KOPT-K1 (cell line): ENCODE results near the gene GNB1L.

ENCODE experiments used
- H3K27ac ChIP-seq: fragments of 200-600 bp; sonication (generic); 2 replicates; pipeline ENCODE4 v1.5.1; 2016; ENCODE audit warnings: antibody characterized with exemption, mild to moderate bottlenecking, low read depth, low read length; ENCODE audit not compliant: poor library complexity, severe bottlenecking
- H3K36me3 ChIP-seq: fragments of 200-600 bp; sonication (generic); 2 replicates; pipeline ENCODE4 v1.5.1; 2017; ENCODE audit warnings: antibody characterized with exemption, mild to moderate bottlenecking, low read length, moderate library complexity; ENCODE audit not compliant: insufficient read depth
- H3K9me3 ChIP-seq: fragments of 200-600 bp; sonication (generic); 2 replicates; pipeline ENCODE4 v1.5.1; 2017; ENCODE audit warnings: antibody characterized with exemption, low read length, mild to moderate bottlenecking; ENCODE audit not compliant: insufficient read depth, poor library complexity, severe bottlenecking

GNB1L gene

DNA sequence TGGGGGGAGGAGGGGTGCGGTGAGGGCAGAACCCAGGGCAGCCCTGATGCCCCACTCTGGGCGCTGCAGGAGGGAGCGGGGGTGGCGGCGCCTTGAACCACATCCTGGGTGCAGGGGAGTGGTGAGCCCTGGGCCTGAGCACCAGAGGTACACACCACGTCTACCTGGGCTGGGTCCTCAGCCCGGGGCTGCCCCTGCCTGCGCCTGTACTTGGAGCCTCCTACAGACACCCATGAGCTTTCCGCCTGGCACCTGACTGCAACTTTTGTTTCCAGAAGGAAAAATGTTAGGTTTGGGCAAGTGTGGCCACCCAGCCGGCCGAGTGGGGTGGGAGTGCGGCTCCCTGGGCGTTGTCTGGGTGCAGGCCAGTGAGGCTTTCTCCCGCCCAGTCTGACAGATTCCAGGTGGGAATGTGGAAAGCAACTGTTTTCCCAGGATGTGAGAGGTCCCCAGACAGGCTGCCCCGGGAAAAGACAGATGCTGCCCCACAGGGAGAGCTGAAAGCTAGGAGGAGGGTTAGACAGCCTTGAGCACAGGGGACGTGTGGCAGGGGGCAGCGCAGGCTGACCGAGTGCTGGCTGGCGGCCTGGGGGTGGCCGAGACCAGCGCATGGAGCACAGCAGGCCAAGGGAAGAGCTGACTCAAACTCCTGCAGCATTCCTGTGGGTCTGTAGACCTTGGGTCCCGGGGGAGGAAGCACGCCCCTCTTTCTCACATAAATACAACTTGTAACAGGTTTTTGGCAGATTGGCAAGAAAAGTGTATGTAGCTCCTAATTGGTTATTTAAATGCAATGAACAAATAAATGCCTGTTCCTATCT lies 44.1 kb downstream of the GNB1L start:
- Histone ChIP-seq H3K9me3 (no peaks in the 10 kb centered on the region), H3K36me3 (peaks cover 67% of the 10 kb centered on the region), H3K27ac (no peak overlapping the region)

DNA sequence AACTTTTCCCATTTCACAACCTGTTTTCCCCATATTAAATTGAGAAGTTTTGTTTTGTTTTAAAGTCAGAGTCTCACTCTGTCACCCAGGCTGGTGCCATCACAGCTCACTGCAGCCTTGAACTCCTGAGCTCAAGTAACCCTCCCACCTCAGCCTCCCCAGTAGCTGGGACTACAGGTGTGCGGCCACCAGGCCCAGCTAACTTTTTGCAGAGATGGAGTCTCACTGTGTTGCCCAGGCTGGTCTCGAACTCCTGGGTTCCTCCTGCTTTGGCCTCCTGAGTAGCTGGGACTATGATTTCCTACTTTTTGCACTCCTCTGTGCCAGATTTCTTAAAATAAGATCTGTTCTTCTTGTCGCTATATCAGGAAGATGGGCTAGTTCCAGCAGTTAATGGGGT lies 44.9 kb downstream of the GNB1L start:
- H3K27ac ChIP-seq = no peak overlapping the region
- H3K36me3 ChIP-seq = peaks cover 66% of the 10 kb centered on the region
- H3K9me3 ChIP-seq = no peaks in the 10 kb centered on the region

DNA sequence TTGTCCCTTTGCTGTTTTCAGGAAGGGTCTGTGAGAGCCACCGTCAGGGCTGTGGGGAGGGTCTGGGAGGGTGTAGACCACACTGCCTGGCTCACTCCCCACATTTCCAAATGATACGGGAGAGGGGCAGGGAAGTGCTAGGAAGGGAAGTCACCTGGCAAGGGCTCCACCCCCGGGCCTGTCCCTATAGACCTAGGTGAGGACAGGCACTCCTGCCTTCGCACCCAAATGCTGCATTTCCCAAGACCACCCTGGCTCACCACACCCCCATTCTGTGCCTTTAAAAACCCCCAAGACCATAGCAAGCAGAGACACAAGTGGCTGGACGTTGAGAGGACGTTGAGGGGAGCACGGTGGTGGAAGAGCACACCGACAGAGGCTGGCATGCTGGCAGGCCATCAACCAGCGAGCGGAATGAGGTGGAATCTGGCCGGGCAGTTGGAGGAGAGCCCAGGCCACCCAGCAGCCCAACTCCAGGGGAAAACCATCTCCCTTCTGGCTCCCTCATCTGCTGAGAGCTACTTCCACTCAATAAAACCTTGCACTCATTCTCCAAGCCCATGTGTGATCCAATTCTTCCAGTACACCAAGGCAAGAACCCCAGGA lies 45.7 kb downstream of the GNB1L start:
- Histone ChIP-seq H3K9me3 (no peaks in the 10 kb centered on the region), H3K36me3 (peaks cover 64% of the 10 kb centered on the region), H3K27ac (no peak overlapping the region)

DNA sequence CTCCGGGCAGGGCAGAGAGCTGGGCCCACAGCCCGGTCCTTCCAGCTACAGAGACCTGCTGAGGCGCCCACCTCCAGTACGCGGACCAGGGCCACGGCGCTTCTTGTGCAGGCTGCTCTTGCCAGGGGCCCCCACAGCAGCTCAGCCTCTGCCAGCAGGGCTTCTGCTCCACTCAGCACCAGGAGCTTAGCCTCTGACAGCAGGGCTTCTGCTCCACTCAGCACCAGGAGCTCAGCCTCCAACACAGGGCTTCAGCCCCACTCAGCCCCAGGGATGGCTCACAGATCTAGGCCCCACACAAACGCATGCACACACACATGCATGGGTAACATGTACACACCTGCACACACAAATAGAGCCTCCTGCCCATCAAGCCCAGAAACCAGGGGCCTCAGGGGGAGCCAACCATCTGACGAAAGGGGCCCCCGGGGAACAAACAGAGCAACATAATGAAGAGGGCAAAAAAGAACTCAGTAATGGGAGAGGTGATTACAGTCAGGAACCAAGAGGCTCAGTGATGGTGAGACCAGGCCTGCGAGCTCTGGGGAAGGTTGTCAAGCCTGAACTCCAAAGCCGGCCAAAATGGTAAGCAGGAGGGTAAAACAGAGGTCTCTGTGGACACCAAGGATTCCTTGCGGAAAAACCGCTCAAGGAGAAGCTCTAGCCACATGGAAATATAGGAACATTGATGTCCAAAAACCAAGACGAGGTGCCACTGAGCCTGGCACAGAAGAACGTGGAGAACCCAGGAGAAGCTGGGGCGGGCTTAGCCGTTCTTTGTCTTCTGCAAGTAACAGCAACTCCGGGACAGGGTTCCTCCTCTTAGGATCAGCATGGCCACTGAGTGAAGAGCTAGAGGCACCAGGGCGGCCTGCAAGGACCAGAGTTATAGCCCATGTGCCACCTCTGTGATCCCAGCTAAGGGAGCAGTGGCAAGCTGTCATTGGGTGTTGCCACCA lies 46.5 kb downstream of the GNB1L start:
- H3K36me3 ChIP-seq = peaks cover 66% of the 10 kb centered on the region; the same call in 1 of the 2 replicates
- H3K27ac ChIP-seq = no peak overlapping the region
- H3K9me3 ChIP-seq = no peaks in the 10 kb centered on the region

DNA sequence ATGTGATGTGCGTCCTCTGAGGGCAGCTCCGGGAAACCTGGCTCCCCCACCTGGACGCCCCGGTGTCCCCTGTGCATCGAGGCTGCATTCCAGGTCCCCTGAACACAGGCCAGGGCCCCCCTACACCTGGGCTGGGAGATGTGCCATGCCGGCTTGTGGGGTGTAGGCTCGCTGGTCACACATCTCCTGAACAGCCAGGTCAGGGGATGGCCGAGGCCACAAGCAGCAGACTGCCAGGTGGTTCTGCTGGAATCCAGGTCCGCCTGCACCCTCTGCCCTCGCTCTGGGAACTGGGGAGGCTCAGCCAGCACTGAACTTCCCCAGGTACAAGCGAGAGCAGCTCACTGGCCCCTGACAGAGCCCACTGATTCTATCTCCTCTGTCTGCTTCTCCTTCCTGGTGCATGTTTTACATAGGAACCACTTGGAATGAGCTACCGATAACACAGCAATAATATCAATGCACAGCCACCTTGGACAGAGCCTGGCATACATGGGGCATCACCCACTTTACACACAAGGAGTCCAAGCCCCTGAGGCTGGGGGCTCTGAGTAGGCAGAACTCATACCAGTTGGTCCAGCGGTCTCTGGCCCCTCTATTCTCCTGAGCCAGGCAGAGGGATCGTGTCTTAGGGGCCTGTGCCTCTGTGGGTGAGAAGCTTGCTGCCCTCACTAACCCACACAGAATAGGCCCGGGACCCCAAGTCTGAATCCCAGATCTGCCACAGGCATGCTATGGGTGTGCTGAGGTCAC lies 47.3 kb downstream of the GNB1L start:
- peaks cover 66% of the 10 kb centered on the region; the same call in 1 of the 2 replicates for H3K36me3 ChIP-seq
- no peak overlapping the region for H3K27ac ChIP-seq
- H3K9me3 ChIP-seq = no peaks in the 10 kb centered on the region

DNA sequence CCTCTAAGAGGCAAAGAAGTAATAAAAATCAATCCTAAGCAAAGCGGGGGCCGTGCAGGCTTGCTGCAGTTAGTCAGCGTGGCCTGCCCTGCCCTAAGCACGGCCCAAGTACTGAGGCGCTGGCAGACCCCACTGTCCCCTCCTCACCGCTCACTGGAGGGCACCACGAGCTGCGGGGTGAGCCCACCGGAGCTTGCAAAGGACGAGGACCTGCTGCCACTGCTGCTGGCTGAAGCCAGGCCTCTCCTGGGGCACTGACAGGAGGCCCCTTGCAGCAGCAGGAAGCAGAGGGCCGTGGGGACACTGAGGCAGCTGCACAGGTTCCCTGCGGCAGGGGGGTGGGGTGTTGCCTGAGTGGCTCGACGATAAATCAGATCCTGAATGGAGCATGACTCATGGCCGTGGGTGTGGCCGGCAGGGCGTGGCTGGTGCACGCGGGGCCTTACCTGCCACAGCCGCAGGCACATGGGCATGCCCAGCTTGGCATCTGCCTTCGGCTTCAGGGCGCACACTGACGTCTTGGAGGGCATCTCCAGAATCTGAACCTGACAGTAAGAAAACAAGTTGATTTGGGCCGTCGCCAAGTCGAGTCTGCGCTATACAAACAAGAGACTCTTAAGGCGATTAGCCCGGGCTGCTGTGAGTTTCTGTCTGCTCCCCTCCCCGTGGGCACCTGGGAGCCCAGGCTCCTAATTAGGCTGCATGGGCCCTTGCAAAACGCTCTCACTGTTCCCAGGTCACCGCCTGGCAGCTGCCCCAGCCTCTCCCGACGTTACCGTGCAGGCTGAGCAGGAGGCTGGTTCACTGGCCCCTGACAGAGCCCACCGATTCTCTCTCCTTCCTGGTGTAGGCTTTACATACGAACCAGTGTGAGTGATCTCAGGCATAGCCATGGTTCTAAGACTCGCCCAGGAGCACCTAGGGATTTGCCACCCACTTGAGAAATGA lies 48.2 kb downstream of the GNB1L start:
- no peak overlapping the region for H3K27ac ChIP-seq
- peaks cover 66% of the 10 kb centered on the region; the same call in 1 of the 2 replicates for H3K36me3 ChIP-seq
- H3K9me3 ChIP-seq = no peaks in the 10 kb centered on the region

DNA sequence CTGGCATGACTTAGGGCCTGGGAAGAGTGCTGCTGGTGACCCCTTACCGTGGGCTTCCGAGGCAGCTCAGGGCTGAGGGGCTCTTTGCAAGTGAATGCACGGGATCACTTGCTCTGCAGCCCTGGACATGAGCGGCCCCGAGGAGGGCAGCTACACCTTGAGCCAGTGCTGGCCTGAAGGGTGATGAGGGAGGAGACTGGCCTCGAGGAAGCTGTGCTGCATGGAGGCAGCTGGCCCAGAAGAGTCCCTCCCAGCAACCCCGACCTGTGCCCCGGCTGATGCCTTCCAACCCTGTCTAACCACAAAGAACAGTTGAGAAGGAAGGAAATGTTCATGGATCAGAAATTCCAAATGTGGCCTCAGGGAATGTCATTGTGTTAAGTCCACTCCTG lies 48.9 kb downstream of the GNB1L start:
- no peaks in the 10 kb centered on the region for H3K9me3 ChIP-seq
- H3K36me3 ChIP-seq = peaks cover 65% of the 10 kb centered on the region; the same call in 1 of the 2 replicates
- no peak overlapping the region for H3K27ac ChIP-seq

DNA sequence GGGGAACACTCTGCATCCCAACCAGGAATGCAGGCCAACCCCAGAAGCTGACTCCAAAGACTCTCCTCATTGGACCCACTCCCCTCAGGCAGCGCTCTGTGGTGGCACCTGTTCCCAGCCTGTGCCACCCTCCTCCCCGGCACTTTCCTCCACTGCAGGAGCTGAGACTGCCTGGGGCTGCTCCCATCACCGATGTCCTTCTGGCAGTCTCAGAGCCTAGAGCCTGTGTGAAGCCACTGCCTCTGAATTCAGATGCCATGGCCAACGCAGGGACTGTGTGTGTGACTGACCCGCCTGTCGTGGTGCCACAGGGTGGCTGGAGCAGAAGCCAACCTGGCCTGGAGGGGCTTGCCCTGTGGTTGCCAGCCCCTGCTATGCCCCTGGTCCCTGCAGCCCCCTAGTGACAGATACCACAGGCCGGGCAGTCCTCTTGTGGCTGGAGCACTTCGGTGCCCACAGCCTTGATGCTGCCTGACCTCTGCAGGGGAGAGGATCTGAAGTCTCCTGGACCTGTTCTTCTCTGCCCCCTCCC lies 50.9 kb downstream of the GNB1L start:
- H3K27ac ChIP-seq = no peak overlapping the region
- H3K9me3 ChIP-seq = no peaks in the 10 kb centered on the region
- peaks cover 72% of the 10 kb centered on the region; the same call in 1 of the 2 replicates for H3K36me3 ChIP-seq

DNA sequence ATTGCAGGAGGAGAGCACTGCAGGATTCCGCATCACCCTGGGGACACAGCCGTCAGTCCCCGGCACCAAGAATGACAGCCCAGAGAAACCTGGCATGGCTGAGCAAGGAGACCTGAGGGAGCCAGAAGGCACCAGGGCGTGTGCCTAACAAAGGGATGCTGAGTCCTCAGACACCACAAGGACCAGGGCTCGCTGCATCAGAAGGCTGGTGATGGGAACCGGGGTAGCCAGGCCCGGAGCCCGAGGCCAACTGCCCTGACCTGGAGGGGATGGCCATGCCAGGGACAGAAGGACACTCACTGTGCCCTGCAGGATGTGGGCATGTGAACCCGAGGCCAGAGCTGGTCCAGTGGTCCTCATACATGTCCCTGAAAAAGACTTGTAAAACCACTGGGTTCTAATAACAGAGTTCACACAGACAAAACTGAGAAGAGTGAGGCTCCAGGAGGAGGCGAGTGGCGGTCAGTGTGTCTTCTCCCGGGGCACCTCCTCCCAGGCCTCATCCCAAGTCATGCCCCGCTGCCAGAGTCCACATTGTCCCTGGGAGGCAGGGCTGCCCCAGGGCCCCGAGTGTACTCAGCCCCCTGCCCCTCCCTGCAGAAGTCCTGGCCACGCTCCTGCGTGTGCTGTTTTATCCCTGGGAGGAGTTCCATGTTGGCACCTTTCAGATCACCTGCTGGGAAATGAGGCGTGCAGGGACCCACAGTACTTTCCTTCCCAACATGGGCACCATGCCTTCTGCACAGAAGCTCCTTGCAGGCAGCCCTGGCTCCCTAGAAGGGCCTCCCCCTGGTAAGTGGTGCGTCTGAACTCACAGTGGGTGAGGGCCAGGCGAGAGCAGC lies 51.6 kb downstream of the GNB1L start:
- peaks cover 77% of the 10 kb centered on the region; the same call in 1 of the 2 replicates for H3K36me3 ChIP-seq
- H3K9me3 ChIP-seq = no peaks in the 10 kb centered on the region
- H3K27ac ChIP-seq = no peak overlapping the region

DNA sequence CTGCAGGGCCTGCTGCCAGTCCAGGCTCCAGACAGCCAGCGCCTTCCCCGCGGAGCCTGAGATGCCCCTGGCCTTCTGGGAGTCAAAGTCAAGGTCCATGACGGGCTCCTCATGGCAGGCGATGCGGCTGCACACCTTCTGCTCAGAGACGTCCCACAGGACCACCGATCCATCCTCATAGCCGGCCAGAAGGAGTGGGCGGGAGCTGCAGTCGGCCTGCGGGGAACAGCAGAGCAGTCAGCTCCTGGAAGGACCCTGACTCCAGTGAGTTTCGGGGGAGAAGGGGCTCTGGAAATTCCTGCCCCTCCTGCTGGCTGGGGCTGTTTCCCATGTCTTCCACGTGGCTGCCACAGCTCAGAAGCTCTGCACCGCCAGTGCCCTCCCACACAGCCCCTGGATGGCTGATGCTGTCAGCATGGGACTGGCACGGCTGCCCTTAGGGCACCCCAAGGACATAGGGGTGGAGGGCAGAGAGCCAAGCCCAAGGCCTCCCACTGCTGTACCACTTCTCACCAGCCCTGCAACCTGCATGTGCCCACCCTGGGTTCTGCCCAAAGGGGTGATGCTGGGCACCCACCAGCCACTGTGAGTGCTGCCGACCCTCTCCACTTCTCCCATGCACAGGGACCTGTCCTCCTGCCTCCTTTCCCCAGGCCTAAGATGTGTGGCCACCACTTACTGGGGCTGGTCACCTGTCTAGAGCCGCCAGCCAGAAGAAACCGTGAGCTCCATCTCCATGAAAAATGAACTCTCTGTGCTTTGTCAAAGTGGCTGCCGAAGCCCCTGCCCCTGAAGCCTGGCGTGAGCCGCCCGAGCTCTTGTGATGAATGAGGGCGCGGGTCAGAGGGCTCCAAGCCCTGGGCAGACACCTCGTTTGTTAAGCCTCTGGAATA lies 52.4 kb downstream of the GNB1L start:
- Histone ChIP-seq H3K36me3 (peaks cover 74% of the 10 kb centered on the region; the same call in 1 of the 2 replicates), H3K9me3 (no peaks in the 10 kb centered on the region), H3K27ac (no peak overlapping the region)

DNA sequence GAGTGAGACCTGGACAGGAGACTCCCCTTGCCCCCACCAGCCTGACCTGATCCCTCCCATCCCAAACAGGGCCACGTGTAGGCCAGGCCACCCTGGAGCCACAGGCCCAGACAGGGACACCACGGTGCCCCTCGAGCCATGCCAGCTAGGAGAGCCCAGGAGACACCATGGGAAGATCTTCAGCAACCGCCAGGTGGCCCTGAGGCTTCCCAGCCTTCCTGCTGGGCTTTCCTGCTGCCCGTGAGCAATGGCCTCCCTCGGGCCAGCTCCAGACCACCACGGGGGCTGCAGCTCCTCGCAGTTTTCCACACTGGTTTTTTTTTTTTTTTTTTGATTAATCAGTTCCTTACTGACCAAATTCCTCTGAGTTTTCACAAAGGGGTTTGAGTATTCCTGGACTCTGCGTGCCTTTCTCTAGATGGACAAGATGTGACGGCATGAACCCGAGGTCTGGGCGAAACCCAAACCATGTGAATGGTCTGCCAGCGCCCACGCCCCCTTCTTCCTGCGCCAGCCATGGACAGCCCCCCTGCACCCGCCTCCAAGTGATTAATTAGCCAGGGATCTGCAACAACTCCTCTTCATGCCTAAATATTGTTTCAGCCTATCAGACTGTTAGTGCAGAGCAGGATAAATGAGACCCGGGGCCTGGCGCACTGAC lies 53.2 kb downstream of the GNB1L start:
- no peaks in the 10 kb centered on the region for H3K9me3 ChIP-seq
- peaks cover 66% of the 10 kb centered on the region; the same call in 1 of the 2 replicates for H3K36me3 ChIP-seq
- H3K27ac ChIP-seq = no peak overlapping the region
